Measurements from ENCODE around the gene EXT2.

EXT2 gene

GRCh38 chr11:44134625-44135024 is 39.1 kb downstream of the EXT2 start:
- no peak for DNase-seq (ENCODE audit: low read depth)

- DNase-seq (ENCODE audit: low read depth) = no peak
Measured at GRCh38 chr11:44136176-44136945, 40.9 kb downstream of the EXT2 start.

GRCh38 chr11:44137057-44137456 is 41.6 kb downstream of the EXT2 start:
- no peak for DNase-seq (ENCODE audit: low read depth)

- no peak for DNase-seq (ENCODE audit: low read depth)
Measured at GRCh38 chr11:44138286-44138685, 42.8 kb downstream of the EXT2 start.

- DNase-seq (ENCODE audit: low read depth) = no peak
Measured at GRCh38 chr11:44138980-44139379, 43.5 kb downstream of the EXT2 start.

- DNase-seq (ENCODE audit: low read depth) = no peak
Measured at GRCh38 chr11:44139565-44140330, 44.3 kb downstream of the EXT2 start.

GRCh38 chr11:44140372-44140771 is 44.9 kb downstream of the EXT2 start:
- DNase-seq (ENCODE audit: low read depth) = no peak

GRCh38 chr11:44140805-44141204 is 45.3 kb downstream of the EXT2 start:
- DNase-seq (ENCODE audit: low read depth) = no peak

GRCh38 chr11:44143987-44144909 is 48.8 kb downstream of the EXT2 start:
- DNase-seq (ENCODE audit: low read depth) = no peak

- DNase-seq (ENCODE audit: low read depth) = no peak
Measured at GRCh38 chr11:44145011-44145775, 49.7 kb downstream of the EXT2 start.

- no peak for DNase-seq (ENCODE audit: low read depth)
Measured at GRCh38 chr11:44146931-44147330, 51.5 kb downstream of the EXT2 start.

- DNase-seq (ENCODE audit: low read depth) = no peak
Measured at GRCh38 chr11:44147751-44148150, 52.3 kb downstream of the EXT2 start.

GRCh38 chr11:44149651-44150050 is 54.2 kb downstream of the EXT2 start:
- DNase-seq (ENCODE audit: low read depth) = no peak

- DNase-seq (ENCODE audit: low read depth) = no peak
Measured at GRCh38 chr11:44150401-44150800, 54.9 kb downstream of the EXT2 start.

- no peak for DNase-seq (ENCODE audit: low read depth)
Measured at GRCh38 chr11:44157019-44157418, 61.5 kb downstream of the EXT2 start.

GRCh38 chr11:44158384-44158783 is 62.9 kb downstream of the EXT2 start:
- no peak for DNase-seq (ENCODE audit: low read depth)

GRCh38 chr11:44159848-44160721 is 64.6 kb downstream of the EXT2 start:
- no peak for DNase-seq (ENCODE audit: low read depth)

GRCh38 chr11:44162004-44162403 is 66.5 kb downstream of the EXT2 start:
- DNase-seq (ENCODE audit: low read depth) = no peak

- no peak for DNase-seq (ENCODE audit: low read depth)
Measured at GRCh38 chr11:44162662-44163061, 67.2 kb downstream of the EXT2 start.

- DNase-seq (ENCODE audit: low read depth) = no peak
Measured at GRCh38 chr11:44165432-44165831, 70.0 kb downstream of the EXT2 start.

GRCh38 chr11:44167046-44167445 is 71.6 kb downstream of the EXT2 start:
- DNase-seq (ENCODE audit: low read depth) = no peak

All from activated T-cell treated with anti-CD3 and anti-CD28 coated beads for 48 hours (primary cell).